ENCODE measurements around the gene ITGB1BP1.

DNA sequence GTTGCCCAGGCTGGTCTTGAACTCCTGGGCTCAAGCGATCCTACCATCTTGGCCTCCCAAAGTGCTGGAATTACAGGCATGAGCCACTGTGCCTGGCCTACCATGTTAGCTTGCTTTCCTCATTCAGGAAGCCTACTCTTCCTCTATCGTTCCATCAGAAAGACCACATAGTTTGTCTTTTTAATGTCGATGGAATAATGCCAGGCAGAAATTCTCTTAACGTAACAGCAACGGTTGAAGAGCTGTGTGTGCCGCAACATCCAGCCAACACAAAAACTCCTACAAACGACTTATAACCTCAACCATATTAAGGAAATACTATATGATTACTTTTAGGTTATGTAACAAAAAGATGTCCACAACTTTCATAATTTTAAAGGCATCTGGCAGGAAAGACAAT, 10.5 kb downstream of the ITGB1BP1 start:
- TF ChIP-seq CTCF (conservative IDR thresholded peaks at IDR 0.05; ENCODE audit: low read length) (no peak), EZH2phosphoT487 (IDR thresholded peaks at IDR 0.05; ENCODE audit: borderline replicate concordance, low read depth, low read length) (no peak)

All from OCI-LY7 (cell line).